ENCODE results near the gene PDE11A. TPM values are rescaled to one million over a fixed set of nuclear protein-coding genes. Genes with fewer than 3 reads are reported as not detected.

Gene PDE11A
- total and polyA plus RNA-seq, 2 of the 13 experiments (the other 11 are each of a cell fraction or from before 2014, with no cell fraction given), result 1.2 to 1.7 TPM

DNA sequence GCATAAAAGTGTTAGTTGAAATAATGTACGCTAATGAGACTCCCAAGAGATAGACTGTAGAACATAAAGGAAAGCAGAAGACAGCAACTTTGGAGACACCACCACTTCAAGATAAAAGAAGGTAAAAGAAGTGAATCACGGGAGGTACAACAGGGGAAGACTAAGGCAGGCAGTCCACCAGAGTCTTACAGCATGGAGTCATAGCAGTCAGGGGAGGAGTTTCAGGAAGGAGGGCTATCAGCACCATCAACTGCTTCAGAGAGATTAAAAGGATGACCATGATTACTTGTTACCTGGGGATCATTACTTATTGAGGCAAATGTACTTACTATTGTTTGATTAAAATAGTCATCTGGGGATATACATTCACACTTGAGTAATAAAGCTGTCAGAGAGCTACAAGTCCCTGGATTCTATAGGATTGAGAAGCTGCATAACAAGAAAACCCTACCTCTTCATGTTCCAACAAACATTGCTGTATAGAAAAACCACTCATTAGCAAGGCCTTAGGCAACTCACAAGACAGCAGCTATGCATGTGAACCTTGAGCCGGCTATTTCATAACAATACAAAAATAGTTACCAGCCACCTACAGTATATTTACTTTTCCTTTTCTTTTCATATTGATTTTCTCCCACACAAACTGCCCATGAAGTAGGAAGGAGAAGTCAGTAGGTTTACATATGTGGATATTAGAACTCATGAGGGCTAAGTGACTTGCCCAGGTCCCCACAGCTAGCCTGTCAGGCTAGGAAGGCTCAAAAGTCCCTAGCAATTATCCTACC, 101.7 kb downstream of the PDE11A start (continued):
- TF ChIP-seq ZNF232 (CRISPR knock-in tag; IDR thresholded peaks at IDR 0.05; ENCODE audit: borderline replicate concordance), result no peak
- no peak for TF ChIP-seq ATRX (CRISPR knock-in tag; IDR thresholded peaks at IDR 0.05; ENCODE audit: borderline replicate concordance)
- no peak for TF ChIP-seq XBP1 (CRISPR knock-in tag; IDR thresholded peaks at IDR 0.05)

DNA sequence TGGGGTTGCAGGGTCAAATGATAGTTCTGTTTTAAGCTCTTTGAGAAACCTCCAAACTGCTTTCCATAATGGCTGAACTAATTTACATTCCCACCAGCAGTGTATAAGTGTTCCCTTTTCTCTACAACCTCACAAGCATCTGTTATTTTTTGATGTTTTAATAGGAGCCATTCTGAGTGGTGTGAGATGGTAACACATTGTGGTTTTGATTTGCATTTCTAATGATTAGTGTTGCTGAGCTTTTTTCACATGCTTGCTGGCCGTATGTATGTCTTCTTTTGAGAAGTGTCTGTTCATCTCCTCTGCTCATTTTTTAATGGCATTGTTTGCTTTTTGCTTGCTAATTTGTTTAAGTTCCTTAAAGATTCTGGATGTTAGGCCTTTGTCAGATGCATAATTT, 107.7 kb downstream of the PDE11A start:
- ChIA-PET POLR2A (no interaction called here), CTCF (ENCODE audit: low intra/inter-chr PET ratio, low total read pairs) (no interaction called here)
- no peak overlapping the region for H3K4me3 ChIP-seq (replicated peaks in 1 of 3; ENCODE audit: insufficient read depth in 1 of 3, low read depth in 2 of 3, low read length in 3 of 3)
- BruUV-seq (replicated peaks), result no TSS peak
- DNase-seq (ENCODE audit: low spot score) (no peak), ATAC-seq (no peak), FAIRE-seq (no peak)
- no peaks in the 10 kb centered on the region for H3K9me3 ChIP-seq (ENCODE audit: low read length)
- no peaks in the 10 kb centered on the region for H3K79me2 ChIP-seq (ENCODE audit: insufficient read depth, low read length)
- H3K4me1 ChIP-seq (ENCODE audit: insufficient read depth, low read length), result peaks cover 2% of the 10 kb centered on the region
- H3K27ac ChIP-seq (ENCODE audit: extremely low read length, insufficient read depth, low read length), result no peak overlapping the region
- no peak overlapping the region for H2AFZ ChIP-seq (ENCODE audit: low read length)
- H3K27me3 ChIP-seq (ENCODE audit: control insufficient read depth in 1 of 2, insufficient read depth in 2 of 2, low read length in 2 of 2), result no peaks in the 10 kb centered on the region
- intact Hi-C loops (cut with micrococcal nuclease; ENCODE audit: unreplicated experiment), result no loop called here
- H3K36me3 ChIP-seq (replicated peaks in 1 of 2; ENCODE audit: control insufficient read depth in 1 of 2, insufficient read depth in 2 of 2, low read length in 2 of 2), result no peaks in the 10 kb centered on the region
- no peaks in the 10 kb centered on the region for H4K20me1 ChIP-seq (ENCODE audit: insufficient read depth, low read length)
- no peak overlapping the region for H3K4me2 ChIP-seq (ENCODE audit: low read depth, low read length)
- in situ Hi-C loops (cut with HindIII; ENCODE audit: extremely low pct_ligation_motif_present, low pct_unique_long_range_greater_than_20kb), result no loop called here
- H3K9ac ChIP-seq (ENCODE audit: insufficient read depth, low read depth, low read length), result no peak overlapping the region
- 38% methylated on average over 1 of the region's 1 CpG for WGBS (ENCODE audit: low lambda C conversion rate)
- TF ChIP-seq ZNF567 (CRISPR knock-in tag; IDR thresholded peaks at IDR 0.05; ENCODE audit: borderline replicate concordance), result no peak
- no peak for TF ChIP-seq EP300 (IDR thresholded peaks at IDR 0.05; ENCODE audit: low read depth in 2 of 2, low read length in 2 of 2)
- TF ChIP-seq EP300 (CRISPR knock-in tag; IDR thresholded peaks at IDR 0.05; ENCODE audit: borderline replicate concordance), result no peak
- no peak for TF ChIP-seq HOXA7 (CRISPR knock-in tag; IDR thresholded peaks at IDR 0.05)
- no peak for TF ChIP-seq U2AF1 (optimal IDR thresholded peaks at IDR 0.05; ENCODE audit: low read depth, low read length)
- no peak for TF ChIP-seq ZNF652 (CRISPR knock-in tag; IDR thresholded peaks at IDR 0.05; ENCODE audit: borderline replicate concordance, low read depth)
- TF ChIP-seq ZSCAN9 (CRISPR knock-in tag; IDR thresholded peaks at IDR 0.05; ENCODE audit: borderline replicate concordance), result no peak
- TF ChIP-seq ZNF501 (CRISPR knock-in tag; IDR thresholded peaks at IDR 0.05), result no peak
- TF ChIP-seq ZNF713 (CRISPR knock-in tag; IDR thresholded peaks at IDR 0.05), result no peak
- no peak for TF ChIP-seq SMAD3 (CRISPR knock-in tag; IDR thresholded peaks at IDR 0.05)
- no peak for TF ChIP-seq ELF4 (CRISPR knock-in tag; IDR thresholded peaks at IDR 0.05; ENCODE audit: borderline replicate concordance)
- TF ChIP-seq HNRNPL (IDR thresholded peaks at IDR 0.05; ENCODE audit: low read depth, low read length), result no peak
- TF ChIP-seq XBP1 (CRISPR knock-in tag; IDR thresholded peaks at IDR 0.05), result no peak
- no peak for TF ChIP-seq ZBTB42 (CRISPR knock-in tag; IDR thresholded peaks at IDR 0.05)
- no peak for TF ChIP-seq AKNA (CRISPR knock-in tag; IDR thresholded peaks at IDR 0.05; ENCODE audit: borderline replicate concordance)
- TF ChIP-seq GATA4 (IDR thresholded peaks at IDR 0.05; ENCODE audit: borderline replicate concordance, low read depth), result no peak
- no peak for TF ChIP-seq REXO4 (CRISPR knock-in tag; IDR thresholded peaks at IDR 0.05; ENCODE audit: borderline replicate concordance)
- no peak for TF ChIP-seq ZNF460 (CRISPR knock-in tag; IDR thresholded peaks at IDR 0.05; ENCODE audit: borderline replicate concordance)
